HL-60 (cell line): ENCODE results near the gene MRPS7.

Source experiments
- CTCF ChIP-seq: IDR thresholded peaks from one replicate; pipeline ENCODE4 v1.5.1; 2011; ENCODE audit warnings: low read length, control low read depth, inconsistent platforms; ENCODE audit not compliant: insufficient read depth
- GABPA ChIP-seq: IDR thresholded peaks from 2 replicates; pipeline ENCODE4 v1.6.1; 2012; ENCODE audit warnings: low read depth
- POLR2AphosphoS5 ChIP-seq: IDR thresholded peaks from 2 replicates; pipeline ENCODE4 v1.6.1; 2012; ENCODE audit warnings: low read depth

GRCh38 chr17:75245011-75245410, 16.7 kb upstream of the MRPS7 start:
- TF ChIP-seq POLR2AphosphoS5 (no peak), CTCF (no peak), GABPA (no peak)
